ENCODE results near the gene KRT4.

DNA sequence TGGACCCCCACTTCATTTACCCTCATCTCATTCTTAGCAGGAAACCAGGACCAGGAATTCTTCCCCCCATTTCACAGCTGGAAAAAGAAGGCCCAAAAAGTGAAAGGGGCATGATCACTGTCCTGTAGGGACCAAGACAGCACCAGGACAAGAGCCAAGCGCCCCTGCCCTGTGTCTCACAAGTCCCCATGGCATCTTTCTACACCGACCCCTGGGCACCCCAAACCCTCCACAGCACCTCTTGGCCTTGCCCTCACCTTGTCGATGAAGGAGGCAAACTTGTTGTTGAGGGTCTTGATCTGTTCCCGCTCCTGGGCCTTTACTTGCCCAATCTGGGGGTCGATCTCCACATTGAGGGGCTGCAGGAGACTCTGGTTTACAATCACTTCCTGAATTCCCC, 37.5 kb downstream of the KRT4 start:
- TF ChIP-seq, protein P1, sequence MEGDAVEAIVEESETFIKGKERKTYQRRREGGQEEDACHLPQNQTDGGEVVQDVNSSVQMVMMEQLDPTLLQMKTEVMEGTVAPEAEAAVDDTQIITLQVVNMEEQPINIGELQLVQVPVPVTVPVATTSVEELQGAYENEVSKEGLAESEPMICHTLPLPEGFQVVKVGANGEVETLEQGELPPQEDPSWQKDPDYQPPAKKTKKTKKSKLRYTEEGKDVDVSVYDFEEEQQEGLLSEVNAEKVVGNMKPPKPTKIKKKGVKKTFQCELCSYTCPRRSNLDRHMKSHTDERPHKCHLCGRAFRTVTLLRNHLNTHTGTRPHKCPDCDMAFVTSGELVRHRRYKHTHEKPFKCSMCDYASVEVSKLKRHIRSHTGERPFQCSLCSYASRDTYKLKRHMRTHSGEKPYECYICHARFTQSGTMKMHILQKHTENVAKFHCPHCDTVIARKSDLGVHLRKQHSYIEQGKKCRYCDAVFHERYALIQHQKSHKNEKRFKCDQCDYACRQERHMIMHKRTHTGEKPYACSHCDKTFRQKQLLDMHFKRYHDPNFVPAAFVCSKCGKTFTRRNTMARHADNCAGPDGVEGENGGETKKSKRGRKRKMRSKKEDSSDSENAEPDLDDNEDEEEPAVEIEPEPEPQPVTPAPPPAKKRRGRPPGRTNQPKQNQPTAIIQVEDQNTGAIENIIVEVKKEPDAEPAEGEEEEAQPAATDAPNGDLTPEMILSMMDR (conservative IDR thresholded peaks at IDR 0.05; ENCODE audit: low read length), result no peak
- no peak for TF ChIP-seq EZH2phosphoT487 (IDR thresholded peaks at IDR 0.05; ENCODE audit: borderline replicate concordance, low read depth, low read length)
